B cell (primary cell): ENCODE measurements around the gene WDR41.

ENCODE experiments used
- EZH2 ChIP-seq: IDR thresholded peaks from 2 replicates; pipeline ENCODE4 v1.6.1; 2012; ENCODE audit warnings: borderline replicate concordance, low read depth, mild to moderate bottlenecking, moderate library complexity, low read length; ENCODE audit not compliant: insufficient read depth, poor library complexity, severe bottlenecking
- TF ChIP-seq, protein P1 (sequence below): fragments of 200-600 bp; IDR thresholded peaks from one replicate; pipeline ENCODE4 v1.8.0; 2022; ENCODE audit warnings: antibody characterized with exemption, mild to moderate bottlenecking

- TF ChIP-seq, protein P1, sequence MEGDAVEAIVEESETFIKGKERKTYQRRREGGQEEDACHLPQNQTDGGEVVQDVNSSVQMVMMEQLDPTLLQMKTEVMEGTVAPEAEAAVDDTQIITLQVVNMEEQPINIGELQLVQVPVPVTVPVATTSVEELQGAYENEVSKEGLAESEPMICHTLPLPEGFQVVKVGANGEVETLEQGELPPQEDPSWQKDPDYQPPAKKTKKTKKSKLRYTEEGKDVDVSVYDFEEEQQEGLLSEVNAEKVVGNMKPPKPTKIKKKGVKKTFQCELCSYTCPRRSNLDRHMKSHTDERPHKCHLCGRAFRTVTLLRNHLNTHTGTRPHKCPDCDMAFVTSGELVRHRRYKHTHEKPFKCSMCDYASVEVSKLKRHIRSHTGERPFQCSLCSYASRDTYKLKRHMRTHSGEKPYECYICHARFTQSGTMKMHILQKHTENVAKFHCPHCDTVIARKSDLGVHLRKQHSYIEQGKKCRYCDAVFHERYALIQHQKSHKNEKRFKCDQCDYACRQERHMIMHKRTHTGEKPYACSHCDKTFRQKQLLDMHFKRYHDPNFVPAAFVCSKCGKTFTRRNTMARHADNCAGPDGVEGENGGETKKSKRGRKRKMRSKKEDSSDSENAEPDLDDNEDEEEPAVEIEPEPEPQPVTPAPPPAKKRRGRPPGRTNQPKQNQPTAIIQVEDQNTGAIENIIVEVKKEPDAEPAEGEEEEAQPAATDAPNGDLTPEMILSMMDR, result no peak
- no peak for TF ChIP-seq EZH2
Observed at GRCh38 chr5:77413049-77413448, 79.1 kb downstream of the WDR41 start.
